ENCODE data around the gene IMMT. TPM values are rescaled to one million over a fixed set of nuclear protein-coding genes. Genes with fewer than 3 reads are reported as not detected.

IMMT gene
- total RNA-seq, 1 donor from 2014 or later, result 93.3 TPM

DNA sequence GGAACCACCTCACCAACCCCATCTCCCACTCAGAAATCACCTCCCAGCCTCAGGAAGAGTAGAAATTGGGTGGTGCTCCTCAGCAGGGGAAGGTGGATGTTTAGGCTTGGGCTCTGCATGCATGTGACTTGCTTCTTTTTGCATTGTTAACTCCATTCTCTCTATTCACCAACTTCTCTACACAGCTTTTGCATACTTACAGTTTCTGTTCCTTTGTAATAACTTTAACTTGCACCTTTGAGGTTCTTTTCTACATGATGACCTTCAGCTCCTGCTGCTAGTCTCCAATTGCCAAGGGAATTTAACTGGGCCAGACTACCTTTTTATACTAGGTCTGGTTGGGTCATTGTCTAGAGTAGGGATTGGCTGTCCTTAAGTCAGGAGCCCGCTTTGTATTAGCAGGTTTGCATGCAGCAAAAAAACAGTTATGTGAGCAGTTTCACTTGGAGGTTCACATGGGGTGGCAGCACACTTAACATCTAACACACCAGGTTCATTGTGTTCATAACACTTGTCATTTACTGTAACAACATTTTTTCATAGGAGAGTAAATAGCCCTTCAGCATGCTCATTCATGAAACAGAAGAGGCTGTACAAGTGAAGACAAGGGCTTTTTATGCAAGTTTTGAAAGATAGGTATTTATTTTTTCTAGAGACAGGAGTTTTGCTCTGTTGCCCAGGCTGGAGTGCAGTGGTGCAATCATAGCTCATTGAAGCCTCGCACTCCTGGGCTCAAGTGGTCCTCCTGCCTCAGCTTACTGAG, 16.0 kb upstream of the IMMT start:
- Histone ChIP-seq H3K79me2 (ENCODE audit: low read depth) (no peaks in the 10 kb centered on the region), H3K4me2 (no peak overlapping the region), H4K20me1 (ENCODE audit: low read depth) (peaks cover 4% of the 10 kb centered on the region), H3K4me3 (no peak overlapping the region), H3F3A (ENCODE audit: low read depth) (no peaks in the 10 kb centered on the region), H3K9me3 (ENCODE audit: low read depth) (no peaks in the 10 kb centered on the region), H3K27ac (no peak overlapping the region), H3K4me1 (no peaks in the 10 kb centered on the region), H3K9ac (no peak overlapping the region), H2AFZ (replicated peaks) (no peak overlapping the region), H3K27me3 (no peaks in the 10 kb centered on the region), H3K36me3 (peaks cover 16% of the 10 kb centered on the region)
- H3K9me3 Mint-ChIP-seq, result no peaks in the 10 kb centered on the region
- TF ChIP-seq EZH2 (IDR thresholded peaks at IDR 0.05) (no peak), EZH2phosphoT487 (IDR thresholded peaks at IDR 0.05) (no peak)
- TF ChIP-seq, protein P1, sequence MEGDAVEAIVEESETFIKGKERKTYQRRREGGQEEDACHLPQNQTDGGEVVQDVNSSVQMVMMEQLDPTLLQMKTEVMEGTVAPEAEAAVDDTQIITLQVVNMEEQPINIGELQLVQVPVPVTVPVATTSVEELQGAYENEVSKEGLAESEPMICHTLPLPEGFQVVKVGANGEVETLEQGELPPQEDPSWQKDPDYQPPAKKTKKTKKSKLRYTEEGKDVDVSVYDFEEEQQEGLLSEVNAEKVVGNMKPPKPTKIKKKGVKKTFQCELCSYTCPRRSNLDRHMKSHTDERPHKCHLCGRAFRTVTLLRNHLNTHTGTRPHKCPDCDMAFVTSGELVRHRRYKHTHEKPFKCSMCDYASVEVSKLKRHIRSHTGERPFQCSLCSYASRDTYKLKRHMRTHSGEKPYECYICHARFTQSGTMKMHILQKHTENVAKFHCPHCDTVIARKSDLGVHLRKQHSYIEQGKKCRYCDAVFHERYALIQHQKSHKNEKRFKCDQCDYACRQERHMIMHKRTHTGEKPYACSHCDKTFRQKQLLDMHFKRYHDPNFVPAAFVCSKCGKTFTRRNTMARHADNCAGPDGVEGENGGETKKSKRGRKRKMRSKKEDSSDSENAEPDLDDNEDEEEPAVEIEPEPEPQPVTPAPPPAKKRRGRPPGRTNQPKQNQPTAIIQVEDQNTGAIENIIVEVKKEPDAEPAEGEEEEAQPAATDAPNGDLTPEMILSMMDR (IDR thresholded peaks at IDR 0.05), result no peak
- no peak overlapping the region for H3K4me3 Mint-ChIP-seq
- H3K27ac Mint-ChIP-seq, result no peak overlapping the region
- H3K36me3 Mint-ChIP-seq, result peaks cover 36% of the 10 kb centered on the region
- no peaks in the 10 kb centered on the region for H3K27me3 Mint-ChIP-seq (ENCODE audit: insufficient read depth, low read depth)
- no peak for DNase-seq (ENCODE audit: low spot score)
- H3K4me1 Mint-ChIP-seq, result no peaks in the 10 kb centered on the region

DNA sequence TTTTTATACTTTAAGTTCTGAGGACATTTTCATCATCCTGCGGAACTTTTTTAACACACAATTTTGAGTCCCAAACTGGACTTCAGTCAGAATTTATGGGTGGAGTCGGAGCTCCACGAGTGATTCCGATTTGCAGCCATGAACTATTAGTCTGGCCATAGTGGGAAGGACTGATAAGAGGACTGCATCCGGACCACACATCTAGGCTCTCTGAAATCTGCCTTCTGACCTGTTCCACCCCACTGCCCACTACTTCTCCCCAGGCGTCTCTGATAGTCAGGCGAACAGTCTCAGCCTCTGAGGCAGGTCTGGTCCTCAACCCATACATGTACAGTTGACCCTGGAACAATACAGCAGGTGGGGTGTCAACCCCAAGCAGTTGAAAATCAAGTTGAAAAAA, 9.2 kb upstream of the IMMT start:
- no peak overlapping the region for H3K27ac Mint-ChIP-seq
- no peak overlapping the region for H3K4me3 Mint-ChIP-seq
- peaks cover 7% of the 10 kb centered on the region for H3K36me3 ChIP-seq
- H3K27me3 ChIP-seq, result no peaks in the 10 kb centered on the region
- H3K4me1 Mint-ChIP-seq, result peaks cover 20% of the 10 kb centered on the region
- peaks cover 43% of the 10 kb centered on the region for H3K79me2 ChIP-seq (ENCODE audit: low read depth)
- no peak overlapping the region for H3K27ac ChIP-seq
- no peak overlapping the region for H3K9ac ChIP-seq
- peaks cover 12% of the 10 kb centered on the region for H3K36me3 Mint-ChIP-seq
- H2AFZ ChIP-seq (replicated peaks), result no peak overlapping the region
- H3K4me3 ChIP-seq, result no peak overlapping the region
- TF ChIP-seq, protein P1 (IDR thresholded peaks at IDR 0.05), result no peak
- TF ChIP-seq EZH2phosphoT487 (IDR thresholded peaks at IDR 0.05) (no peak), EZH2 (IDR thresholded peaks at IDR 0.05) (no peak)
- no peak overlapping the region for H3K4me2 ChIP-seq
- DNase-seq (ENCODE audit: low spot score), result no peak
- peaks cover 19% of the 10 kb centered on the region for H3F3A ChIP-seq (ENCODE audit: low read depth)
- H3K9me3 ChIP-seq (ENCODE audit: low read depth), result no peaks in the 10 kb centered on the region
- H4K20me1 ChIP-seq (ENCODE audit: low read depth), result peaks cover 4% of the 10 kb centered on the region
- H3K4me1 ChIP-seq, result peaks cover 20% of the 10 kb centered on the region
- peaks cover 4% of the 10 kb centered on the region for H3K27me3 Mint-ChIP-seq (ENCODE audit: insufficient read depth, low read depth)
- no peaks in the 10 kb centered on the region for H3K9me3 Mint-ChIP-seq

DNA sequence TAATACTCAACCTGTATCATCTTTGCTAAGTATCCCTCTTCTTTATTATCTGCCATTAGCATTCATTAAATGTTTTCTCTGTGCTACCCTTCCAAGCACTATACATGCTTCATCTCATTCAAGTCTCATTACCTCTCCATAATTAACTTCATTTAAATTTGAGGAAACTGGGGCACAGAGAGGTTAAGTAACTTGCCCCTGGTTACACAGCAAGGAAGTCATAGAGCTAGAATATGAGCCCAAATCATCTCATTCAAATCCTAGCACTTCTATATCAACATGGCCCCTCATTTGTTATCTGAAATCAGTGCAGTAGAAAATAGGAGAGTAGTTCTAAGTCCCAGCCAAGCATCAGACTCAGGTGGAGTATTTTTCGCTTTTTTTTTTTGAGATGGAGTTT, 8.4 kb upstream of the IMMT start:
- Histone ChIP-seq H3K4me2 (no peak overlapping the region), H3K9ac (no peak overlapping the region), H3K79me2 (ENCODE audit: low read depth) (peaks cover 43% of the 10 kb centered on the region), H3K27ac (no peak overlapping the region), H3K9me3 (ENCODE audit: low read depth) (no peaks in the 10 kb centered on the region), H3K27me3 (no peaks in the 10 kb centered on the region), H3K4me3 (no peak overlapping the region), H2AFZ (replicated peaks) (no peak overlapping the region), H3K4me1 (peaks cover 20% of the 10 kb centered on the region), H4K20me1 (ENCODE audit: low read depth) (peaks cover 2% of the 10 kb centered on the region), H3K36me3 (no peaks in the 10 kb centered on the region), H3F3A (ENCODE audit: low read depth) (peaks cover 22% of the 10 kb centered on the region)
- Mint-ChIP-seq H3K36me3 (peaks cover 7% of the 10 kb centered on the region), H3K27ac (no peak overlapping the region), H3K4me1 (peaks cover 23% of the 10 kb centered on the region), H3K27me3 (ENCODE audit: insufficient read depth, low read depth) (peaks cover 4% of the 10 kb centered on the region), H3K9me3 (no peaks in the 10 kb centered on the region), H3K4me3 (no peak overlapping the region)
- no peak for DNase-seq (ENCODE audit: low spot score)
- TF ChIP-seq, protein P1 (IDR thresholded peaks at IDR 0.05), result no peak
- TF ChIP-seq EZH2 (IDR thresholded peaks at IDR 0.05), result no peak

Measured in neural progenitor cell (in vitro differentiated cells).